Panc1 (cell line): ENCODE results near the gene TRIM28. TPM values are rescaled to one million over a fixed set of nuclear protein-coding genes. Genes with fewer than 3 reads are reported as not detected.

Experiments used
- ATAC-seq: fragments of 200-7000 bp; cut with Tn5 transposase; 2 replicates; pipeline ENCODE4 v1.9.1; 2020; ENCODE audit warnings: mild to moderate bottlenecking, moderate library complexity
- BruUV-seq: library from RNA; stranded (reverse); fragments of 400-500 nt; replicated peaks from 2 replicates; lab custom pipeline; 2021; lab: Mats Ljungman, UMichigan
- CTCF ChIA-PET: fragments of 300-600 bp; sonication (Branson Sonifier 250); formaldehyde crosslinking; loops from one replicate; lab custom pipeline; 2022; ENCODE audit warnings: antibody characterized with exemption; lab: Charles Lee
- POLR2A ChIA-PET: fragments of 300-600 bp; sonication (Branson Sonifier 250); formaldehyde crosslinking; loops from one replicate; lab custom pipeline; 2022; ENCODE audit warnings: antibody characterized with exemption; lab: Charles Lee
- DNase-seq: peaks from one replicate; pipeline ENCODE4 v3.0.0-alpha.2; 2010; ENCODE audit warnings: low read depth, low spot score
- H3K27ac ChIP-seq: 2 replicates; pipeline ENCODE4 v1.5.1; 2011; ENCODE audit warnings: mild to moderate bottlenecking, low read length, inconsistent platforms
- H3K27me3 ChIP-seq: fragments of 200-500 bp; sonication (Bioruptor generic); 2 replicates; pipeline ENCODE4 v1.6.0; 2014; ENCODE audit warnings: low read length, inconsistent platforms; ENCODE audit not compliant: control insufficient read depth, insufficient read depth
- H3K36me3 ChIP-seq: fragments of 200-500 bp; sonication (Bioruptor generic); 2 replicates; pipeline ENCODE4 v1.5.1; 2014; ENCODE audit warnings: inconsistent platforms, mild to moderate bottlenecking, low read length, moderate library complexity; ENCODE audit not compliant: control insufficient read depth, insufficient read depth
- H3K4me1 ChIP-seq: 2 replicates; pipeline ENCODE4 v1.5.1; 2011; ENCODE audit warnings: inconsistent platforms, mild to moderate bottlenecking, low read length, moderate library complexity; ENCODE audit not compliant: control insufficient read depth, insufficient read depth
- H3K4me3 ChIP-seq, 2 experiments: 2 replicates each; pipeline ENCODE4 v1.5.1; 2011 to 2012; ENCODE audit warnings: low read depth in 2 of 2, low read length in 2 of 2, mild to moderate bottlenecking in 2 of 2, inconsistent platforms in 1 of 2, moderate library complexity in 1 of 2
- H3K9me3 ChIP-seq: fragments of 200-500 bp; sonication (Bioruptor generic); 2 replicates; pipeline ENCODE4 v1.5.1; 2014; ENCODE audit warnings: low read depth, mild to moderate bottlenecking, inconsistent platforms, low read length, moderate library complexity; ENCODE audit not compliant: control insufficient read depth, insufficient read depth
- CTCF ChIP-seq: fragments of 450-650 bp; IDR thresholded peaks from 2 replicates; pipeline ENCODE4 v1.5.1; 2017; ENCODE audit warnings: mild to moderate bottlenecking
- POLR2AphosphoS5 ChIP-seq: IDR thresholded peaks from 2 replicates; pipeline ENCODE4 v1.6.1; 2012; ENCODE audit warnings: mild to moderate bottlenecking, low read depth, low read length, moderate library complexity
- SIN3A ChIP-seq: IDR thresholded peaks from 2 replicates; pipeline ENCODE4 v1.6.1; 2012; ENCODE audit warnings: low read depth, mild to moderate bottlenecking, low read length, moderate library complexity, borderline replicate concordance; ENCODE audit not compliant: insufficient read depth
- TCF7L2 ChIP-seq: IDR thresholded peaks from 2 replicates; pipeline ENCODE4 v1.6.1; 2011; ENCODE audit warnings: mild to moderate bottlenecking, low read depth, low read length, inconsistent platforms
- in situ Hi-C: cut with HindIII; loops from 2 replicates; pipeline ENCODE4 v1.10.0; 2016; ENCODE audit warnings: low sequenced_read_pairs, low pct_unique_long_range_greater_than_20kb
- intact Hi-C: fragments of 100-400 bp; cut with micrococcal nuclease; formaldehyde crosslinking; loops from one replicate; pipeline ENCODE4 v1.10.0; 2022; ENCODE audit not compliant: unreplicated experiment
- total RNA-seq: library from RNA; stranded (reverse); gene quantifications from one replicate; pipeline ENCODE4 v1.2.1, GENCODE V29; 2021; ENCODE audit not compliant: unreplicated experiment
- TF ChIP-seq, protein P1 (sequence below), 2 experiments: IDR thresholded peaks; 2 replicates each; pipeline ENCODE4 v1.6.1; 2011 to 2012; ENCODE audit warnings: low read depth in 2 of 2, control low read depth in 1 of 2, low read length in 1 of 2, mild to moderate bottlenecking in 1 of 2, moderate library complexity in 1 of 2; ENCODE audit not compliant: insufficient read depth in 1 of 2

Gene TRIM28
- total RNA-seq, 1 experiment from 2014 or later = 767 TPM

GRCh38 chr19:58550362-58551122 is 6.7 kb downstream of the TRIM28 start:
- CTCF ChIA-PET = no interaction called here
- Histone ChIP-seq H3K27ac (no peak overlapping the region), H3K27me3 (no peaks in the 10 kb centered on the region), H3K4me3 (no peak overlapping the region), H3K9me3 (no peaks in the 10 kb centered on the region), H3K36me3 (peaks cover 38% of the 10 kb centered on the region), H3K4me1 (peaks cover 24% of the 10 kb centered on the region)
- in situ Hi-C loops (no loop called here), intact Hi-C loops (no loop called here)
- ATAC-seq (no peak), DNase-seq (no peak)
- BruUV-seq = no TSS peak
- POLR2A ChIA-PET = no interaction called here
- TF ChIP-seq POLR2AphosphoS5 (peak; percentile 8; the same call in 1 of the 2 replicates), SIN3A (no peak)

- ATAC-seq (no peak), DNase-seq (no peak)
- H3K4me3 ChIP-seq = no peak overlapping the region
- peaks cover 29% of the 10 kb centered on the region for H3K4me1 ChIP-seq
- CTCF ChIA-PET = interaction anchor here (0.5 kb wide), 1 partner anchor 67 kb away, joined by 4 read pairs; no protein-coding TSS in a partner anchor
- H3K9me3 ChIP-seq = no peaks in the 10 kb centered on the region
- H3K27me3 ChIP-seq = no peaks in the 10 kb centered on the region
- BruUV-seq = no TSS peak
- intact Hi-C loops (no loop called here), in situ Hi-C loops (no loop called here)
- TF ChIP-seq POLR2AphosphoS5 (no peak; the same call in 1 of the 2 replicates), CTCF (no peak), SIN3A (no peak), TCF7L2 (no peak)
- TF ChIP-seq, protein P1, sequence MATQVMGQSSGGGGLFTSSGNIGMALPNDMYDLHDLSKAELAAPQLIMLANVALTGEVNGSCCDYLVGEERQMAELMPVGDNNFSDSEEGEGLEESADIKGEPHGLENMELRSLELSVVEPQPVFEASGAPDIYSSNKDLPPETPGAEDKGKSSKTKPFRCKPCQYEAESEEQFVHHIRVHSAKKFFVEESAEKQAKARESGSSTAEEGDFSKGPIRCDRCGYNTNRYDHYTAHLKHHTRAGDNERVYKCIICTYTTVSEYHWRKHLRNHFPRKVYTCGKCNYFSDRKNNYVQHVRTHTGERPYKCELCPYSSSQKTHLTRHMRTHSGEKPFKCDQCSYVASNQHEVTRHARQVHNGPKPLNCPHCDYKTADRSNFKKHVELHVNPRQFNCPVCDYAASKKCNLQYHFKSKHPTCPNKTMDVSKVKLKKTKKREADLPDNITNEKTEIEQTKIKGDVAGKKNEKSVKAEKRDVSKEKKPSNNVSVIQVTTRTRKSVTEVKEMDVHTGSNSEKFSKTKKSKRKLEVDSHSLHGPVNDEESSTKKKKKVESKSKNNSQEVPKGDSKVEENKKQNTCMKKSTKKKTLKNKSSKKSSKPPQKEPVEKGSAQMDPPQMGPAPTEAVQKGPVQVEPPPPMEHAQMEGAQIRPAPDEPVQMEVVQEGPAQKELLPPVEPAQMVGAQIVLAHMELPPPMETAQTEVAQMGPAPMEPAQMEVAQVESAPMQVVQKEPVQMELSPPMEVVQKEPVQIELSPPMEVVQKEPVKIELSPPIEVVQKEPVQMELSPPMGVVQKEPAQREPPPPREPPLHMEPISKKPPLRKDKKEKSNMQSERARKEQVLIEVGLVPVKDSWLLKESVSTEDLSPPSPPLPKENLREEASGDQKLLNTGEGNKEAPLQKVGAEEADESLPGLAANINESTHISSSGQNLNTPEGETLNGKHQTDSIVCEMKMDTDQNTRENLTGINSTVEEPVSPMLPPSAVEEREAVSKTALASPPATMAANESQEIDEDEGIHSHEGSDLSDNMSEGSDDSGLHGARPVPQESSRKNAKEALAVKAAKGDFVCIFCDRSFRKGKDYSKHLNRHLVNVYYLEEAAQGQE (IDR thresholded peaks at IDR 0.05; ENCODE audit: insufficient read depth in 1 of 2, low read depth in 2 of 2, low read length in 1 of 2) = no peak
- POLR2A ChIA-PET = no interaction called here
- H3K36me3 ChIP-seq = peaks cover 36% of the 10 kb centered on the region
- H3K27ac ChIP-seq = no peak overlapping the region
Observed at GRCh38 chr19:58551123-58551497, 7.2 kb downstream of the TRIM28 start.
